GM19324 (cell line): ENCODE measurements around the gene GZMA.
"Not testable (repeated sequence)": the region's sequence is repeated elsewhere in the genome, so short reads cannot be mapped to it uniquely, and the experiment has no call there.

Experiments
- ATAC-seq: cut with Tn5 transposase; IDR thresholded peaks from one replicate; pipeline ENCODE4 v1.9.1; 2021; ENCODE audit warnings: mild to moderate bottlenecking, moderate library complexity; ENCODE audit not compliant: unreplicated experiment, low FRiP score

GZMA gene

DNA sequence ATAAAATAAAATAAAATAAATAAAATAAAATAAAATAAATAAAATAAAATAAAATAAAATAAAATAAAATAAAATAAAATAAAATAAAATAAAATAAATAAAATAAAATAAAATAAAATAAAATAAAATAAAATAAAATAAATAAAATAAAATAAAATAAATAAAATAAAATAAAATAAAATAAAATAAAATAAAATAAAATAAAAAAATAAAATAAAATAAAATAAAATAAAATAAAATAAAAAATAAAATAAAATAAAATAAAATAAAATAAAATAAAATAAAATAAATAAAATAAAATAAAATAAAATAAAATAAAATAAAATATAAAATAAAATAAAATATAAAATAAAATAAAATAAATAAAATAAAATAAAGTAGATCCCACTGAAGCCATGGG lies 3.5 kb downstream of the GZMA start:
- ATAC-seq, result not testable (repeated sequence)

DNA sequence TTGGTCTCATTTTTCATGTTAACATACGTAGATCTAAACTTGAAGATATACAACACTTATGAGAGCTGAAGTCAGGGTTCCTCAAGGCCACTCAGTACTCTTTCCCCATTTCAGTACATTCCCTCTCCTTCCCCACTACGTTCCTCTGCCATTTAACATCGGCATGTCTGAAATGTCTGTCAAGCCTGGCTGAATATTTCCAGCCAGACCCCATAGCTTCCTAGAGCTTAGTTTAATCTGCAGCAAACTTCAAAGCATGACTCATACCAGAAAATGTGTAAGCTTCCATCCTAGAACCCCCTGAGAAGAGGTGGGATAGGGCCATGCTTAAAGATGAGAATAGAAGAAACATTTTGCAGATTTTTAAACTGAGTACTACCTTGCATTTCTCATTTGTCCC lies 6.2 kb downstream of the GZMA start:
- ATAC-seq, result no peak

DNA sequence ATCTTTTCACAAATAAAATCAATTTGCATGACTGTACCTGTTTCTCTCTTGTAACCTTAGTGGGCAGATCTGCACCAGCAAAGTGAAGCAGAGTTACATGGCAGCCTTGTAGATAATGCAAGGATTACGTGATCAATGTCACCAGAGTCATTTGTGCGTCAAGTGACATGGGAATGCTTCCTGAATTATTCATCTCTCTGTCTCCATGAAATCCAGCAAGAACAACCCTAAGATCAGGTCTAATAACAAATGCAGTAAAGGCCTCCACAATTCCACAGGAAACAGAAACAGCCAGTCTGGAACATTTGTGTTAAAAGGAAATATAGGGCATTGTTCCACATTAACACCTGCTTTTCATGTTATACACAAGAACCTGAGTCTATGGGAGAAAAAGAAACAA lies 7.8 kb downstream of the GZMA start:
- ATAC-seq, result no peak

DNA sequence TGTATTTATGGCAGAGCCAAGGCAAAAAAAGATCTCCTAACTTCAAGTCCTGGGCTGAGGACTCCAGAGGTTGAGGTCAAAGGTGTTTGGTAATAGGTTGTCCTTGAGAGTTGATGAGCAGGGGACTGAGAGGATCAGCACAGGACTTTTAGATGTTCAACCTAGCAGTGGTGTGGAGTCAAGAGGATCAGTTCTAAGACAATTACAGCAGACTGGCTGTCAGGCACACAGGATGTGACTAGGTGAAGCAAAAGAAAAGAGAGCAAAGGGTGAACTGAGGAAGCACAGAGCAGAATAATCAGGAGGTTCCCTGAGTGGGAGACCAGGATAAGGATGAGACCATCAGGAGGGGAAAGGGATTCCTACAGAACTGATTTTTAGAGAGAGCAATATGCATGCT lies 10.9 kb downstream of the GZMA start:
- no peak for ATAC-seq

DNA sequence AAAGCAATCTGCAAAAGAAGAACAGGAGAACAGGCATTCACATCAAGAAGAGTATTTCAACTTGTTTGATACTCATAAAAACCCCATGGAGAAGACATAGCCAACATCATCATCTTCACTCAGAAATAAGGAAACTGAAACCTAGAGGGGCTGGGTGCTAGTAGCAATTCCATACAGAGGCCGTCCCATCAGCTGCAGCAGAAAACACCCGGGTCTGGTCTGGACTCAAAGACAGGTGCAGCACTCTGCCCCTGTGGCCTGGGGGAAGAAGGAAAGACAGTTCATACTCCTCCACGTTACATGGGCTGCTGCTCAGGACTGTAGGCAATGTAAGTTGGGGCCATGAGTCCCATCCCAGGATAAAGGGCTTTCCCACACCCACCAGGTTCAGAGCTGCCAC lies 11.6 kb downstream of the GZMA start:
- no peak for ATAC-seq

DNA sequence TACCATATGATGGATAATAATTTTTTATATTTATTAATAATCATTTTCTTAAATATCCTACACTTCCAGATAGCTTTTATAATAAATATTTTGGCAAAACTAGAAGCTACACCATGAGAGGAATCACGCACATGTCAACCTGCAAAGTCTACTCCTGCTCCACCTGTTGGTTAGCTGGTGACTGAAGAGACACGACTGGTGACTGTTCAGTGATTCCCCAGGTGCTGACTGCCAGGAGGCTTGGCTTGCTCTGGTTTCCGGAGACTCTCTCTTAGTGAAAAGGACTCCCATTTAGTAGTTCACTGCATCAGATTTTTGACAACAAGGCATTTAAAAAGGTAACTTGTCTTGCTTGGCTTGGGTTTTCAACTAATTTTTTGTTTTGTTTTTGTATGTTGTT lies 20.9 kb downstream of the GZMA start:
- ATAC-seq, result no peak

DNA sequence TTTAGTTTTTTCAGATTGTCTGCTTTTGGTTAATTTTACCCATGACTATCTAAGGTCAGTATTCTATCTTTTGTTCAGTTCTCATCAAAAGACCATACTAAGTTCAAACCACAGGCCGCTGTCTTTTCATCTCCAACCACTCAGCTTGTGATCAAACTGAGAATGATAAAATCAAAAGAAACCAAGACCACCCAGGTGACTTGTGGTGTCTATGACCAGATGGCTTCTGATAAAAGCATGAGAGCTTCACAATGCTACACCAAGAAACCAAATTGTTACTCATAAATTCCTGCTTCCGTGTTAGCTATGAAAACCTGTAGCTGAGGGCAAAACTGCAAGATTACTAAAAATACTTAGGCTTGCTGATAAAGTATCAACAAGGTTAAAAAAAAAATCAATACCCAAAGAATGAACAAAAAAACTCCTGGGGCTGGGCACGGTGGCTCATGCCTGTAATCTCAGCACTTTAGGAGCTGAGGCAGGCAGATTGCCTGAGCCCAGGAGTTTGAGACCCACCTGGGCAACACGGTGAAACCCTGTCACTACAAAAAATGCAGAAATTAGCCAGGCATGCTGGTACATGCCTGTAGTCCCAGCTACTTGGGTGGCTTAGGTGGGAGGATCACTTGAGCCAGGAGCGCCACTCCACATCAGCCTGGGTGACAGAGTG lies 31.7 kb downstream of the GZMA start:
- ATAC-seq, result no peak

DNA sequence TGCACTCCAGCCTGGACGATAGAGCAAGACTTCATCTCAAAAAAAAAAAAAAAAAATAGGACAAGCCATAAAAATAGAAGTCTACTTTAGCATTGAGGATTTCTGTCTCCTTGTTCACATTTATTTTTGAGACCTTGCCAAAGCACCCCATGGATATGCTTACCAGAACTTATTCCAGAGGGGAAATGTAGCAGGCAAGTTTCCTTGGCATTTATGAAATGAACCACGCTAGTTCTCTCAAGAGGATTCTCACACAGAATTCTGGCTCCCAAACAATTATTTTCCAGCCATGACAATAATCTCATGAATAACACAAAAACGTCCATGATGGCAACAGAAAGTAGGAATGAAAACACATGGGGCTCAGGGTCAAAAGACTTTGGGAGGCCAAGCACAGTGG lies 34.1 kb downstream of the GZMA start:
- ATAC-seq, result no peak

DNA sequence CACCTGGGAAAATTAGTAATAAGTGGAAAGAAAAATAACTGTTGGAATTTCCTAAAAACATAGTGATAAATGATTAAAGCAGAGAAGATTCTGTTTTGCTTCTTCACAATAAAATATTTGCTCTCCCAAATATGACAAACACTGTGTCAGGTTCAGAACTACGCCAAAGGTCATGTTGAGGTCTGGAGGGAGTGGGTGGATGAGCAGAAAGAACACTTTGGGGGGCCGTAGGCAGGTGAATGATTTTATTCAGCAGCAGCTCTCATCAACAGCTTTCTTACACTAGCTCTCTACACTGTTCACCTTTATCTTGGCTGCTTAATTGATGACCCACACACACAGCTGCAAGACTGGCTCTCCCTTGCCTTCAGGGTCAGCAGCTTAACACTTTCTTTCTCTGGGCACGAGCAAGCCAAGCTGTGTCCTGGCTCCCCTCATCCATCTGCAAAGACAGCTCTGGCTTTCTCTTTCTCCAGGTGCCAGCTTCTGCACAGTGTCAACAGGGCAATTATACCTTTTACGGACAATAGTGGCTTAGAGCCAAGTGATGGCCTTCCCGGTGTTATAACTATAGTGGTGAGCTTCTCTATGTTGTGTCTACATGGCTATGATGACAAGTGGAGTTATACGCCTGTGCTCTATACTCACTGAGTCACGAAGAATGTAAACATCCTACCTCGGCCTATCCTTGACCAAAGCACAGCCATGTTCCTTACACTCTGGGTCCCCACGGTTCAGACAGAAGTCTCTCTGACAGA lies 38.6 kb downstream of the GZMA start:
- ATAC-seq, result no peak

DNA sequence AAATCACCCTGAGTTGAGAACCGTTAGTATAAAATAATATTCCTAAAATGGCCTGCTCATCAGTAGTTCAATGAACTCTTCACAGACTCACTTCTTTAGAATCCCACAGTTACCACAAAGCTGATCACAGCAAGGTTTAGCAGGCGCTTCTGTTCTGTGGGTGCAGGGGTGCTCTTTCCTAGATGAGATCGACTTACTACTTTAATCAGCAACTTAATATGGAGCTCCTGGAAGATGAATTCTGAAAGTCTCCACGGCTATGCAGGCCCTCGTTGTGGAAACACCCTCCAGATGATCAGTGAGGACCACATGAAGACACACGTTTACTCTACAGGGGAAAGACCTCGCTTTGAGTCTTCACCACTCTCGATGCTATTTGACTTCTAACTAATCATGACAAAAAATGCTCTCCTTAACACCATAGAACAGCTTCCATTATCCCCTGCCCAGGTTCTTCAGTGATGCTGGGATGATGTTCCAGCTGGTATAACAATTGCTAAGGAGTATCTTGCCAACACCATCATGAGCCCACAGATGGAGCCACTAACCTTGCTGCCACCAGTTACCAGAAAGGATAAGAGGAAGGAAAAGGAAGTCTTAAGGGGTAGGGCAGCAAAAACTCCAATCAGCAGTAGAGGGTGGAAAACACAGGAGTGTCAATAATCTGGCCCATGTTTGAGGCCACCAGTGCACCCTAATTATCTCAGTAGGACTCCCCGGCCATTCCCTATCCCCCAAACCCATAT lies 39.7 kb downstream of the GZMA start:
- no peak for ATAC-seq

DNA sequence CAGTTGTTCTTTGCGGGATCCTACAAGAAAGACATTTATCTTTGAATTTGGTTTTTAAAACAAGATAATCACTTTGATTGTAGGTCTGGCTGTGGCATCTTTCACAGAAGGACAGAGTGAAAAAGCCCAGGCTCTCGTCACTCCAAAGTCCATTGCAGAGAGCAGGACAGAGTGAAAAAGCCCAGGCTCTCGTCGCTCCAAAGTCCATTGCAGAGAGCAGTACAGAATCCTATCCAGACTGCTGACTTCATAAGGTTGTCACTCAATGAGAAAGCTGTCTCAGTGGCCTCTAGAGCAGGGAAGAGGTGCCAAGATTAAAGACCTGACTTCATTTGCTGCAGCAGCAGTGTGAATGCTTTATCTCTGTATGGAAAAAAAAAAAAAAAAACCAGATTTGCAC lies 41.2 kb downstream of the GZMA start:
- no peak for ATAC-seq

DNA sequence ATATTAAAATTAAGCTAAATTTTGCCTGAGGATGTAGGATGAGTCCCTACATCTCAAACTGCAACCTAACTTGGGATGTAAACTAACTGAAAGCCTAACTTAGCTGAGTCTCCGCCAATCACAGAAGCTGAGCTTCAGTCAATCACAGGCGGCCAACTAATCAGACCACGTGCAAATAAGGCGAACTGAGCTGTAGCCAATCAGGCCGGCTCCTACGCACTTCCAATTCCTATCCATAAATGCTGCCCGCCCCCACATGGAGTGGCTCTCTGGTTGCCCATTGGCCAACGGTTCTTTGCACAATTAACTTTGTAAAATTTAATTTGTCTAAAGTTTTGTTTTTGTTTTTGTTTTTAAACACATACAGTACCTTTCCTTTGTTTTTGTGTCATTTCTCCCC lies 43.6 kb downstream of the GZMA start:
- no peak for ATAC-seq

DNA sequence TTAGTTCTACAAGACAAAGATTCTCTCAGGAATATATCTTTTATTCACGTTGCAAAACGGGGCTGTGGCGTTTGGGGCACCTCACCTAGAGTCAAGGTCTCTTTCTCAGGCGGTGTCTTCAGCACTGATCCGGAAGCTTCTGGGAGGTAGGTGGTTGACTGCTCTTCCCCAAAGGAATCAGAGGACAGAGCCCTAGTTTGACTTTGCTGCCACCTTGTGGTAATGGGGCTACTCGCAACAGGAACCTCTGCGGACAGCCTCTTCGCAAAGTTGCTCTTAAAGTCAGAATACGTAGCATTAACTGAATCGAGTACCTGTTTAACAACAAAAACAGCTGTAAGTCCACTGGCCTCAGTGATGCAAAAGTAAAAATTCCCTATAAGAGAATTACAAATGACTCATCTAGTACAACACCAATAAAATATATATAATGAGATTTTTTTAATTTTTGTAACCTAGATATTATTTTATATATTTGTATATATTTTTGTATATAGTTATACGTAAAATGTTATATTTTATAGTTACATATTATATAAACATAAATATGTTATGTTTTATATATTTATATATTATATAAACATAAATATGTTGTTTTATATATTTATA lies 44.2 kb downstream of the GZMA start:
- ATAC-seq, result peak; percentile 61

DNA sequence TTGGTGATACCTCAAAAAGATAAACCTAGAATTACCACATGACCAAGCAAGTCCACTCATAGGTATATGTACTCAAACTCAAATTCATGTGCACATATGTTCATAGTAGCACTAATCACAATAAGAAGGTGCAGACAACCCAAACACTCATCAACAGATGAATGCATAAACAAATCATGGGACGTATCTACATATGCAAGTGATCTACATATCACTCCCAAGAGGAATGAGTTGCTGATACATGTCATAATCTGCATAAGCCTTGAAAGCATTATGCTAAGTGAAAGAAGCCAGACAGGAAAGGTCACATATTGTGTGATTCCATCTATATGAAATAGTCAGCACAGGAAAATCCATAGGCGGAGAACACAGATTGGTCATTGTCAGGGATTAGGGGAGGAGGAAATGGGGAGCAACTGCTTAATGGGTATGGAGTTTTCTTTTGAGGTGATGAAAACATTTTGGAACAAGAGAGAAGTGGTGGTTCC lies 46.9 kb downstream of the GZMA start:
- ATAC-seq, result no peak

DNA sequence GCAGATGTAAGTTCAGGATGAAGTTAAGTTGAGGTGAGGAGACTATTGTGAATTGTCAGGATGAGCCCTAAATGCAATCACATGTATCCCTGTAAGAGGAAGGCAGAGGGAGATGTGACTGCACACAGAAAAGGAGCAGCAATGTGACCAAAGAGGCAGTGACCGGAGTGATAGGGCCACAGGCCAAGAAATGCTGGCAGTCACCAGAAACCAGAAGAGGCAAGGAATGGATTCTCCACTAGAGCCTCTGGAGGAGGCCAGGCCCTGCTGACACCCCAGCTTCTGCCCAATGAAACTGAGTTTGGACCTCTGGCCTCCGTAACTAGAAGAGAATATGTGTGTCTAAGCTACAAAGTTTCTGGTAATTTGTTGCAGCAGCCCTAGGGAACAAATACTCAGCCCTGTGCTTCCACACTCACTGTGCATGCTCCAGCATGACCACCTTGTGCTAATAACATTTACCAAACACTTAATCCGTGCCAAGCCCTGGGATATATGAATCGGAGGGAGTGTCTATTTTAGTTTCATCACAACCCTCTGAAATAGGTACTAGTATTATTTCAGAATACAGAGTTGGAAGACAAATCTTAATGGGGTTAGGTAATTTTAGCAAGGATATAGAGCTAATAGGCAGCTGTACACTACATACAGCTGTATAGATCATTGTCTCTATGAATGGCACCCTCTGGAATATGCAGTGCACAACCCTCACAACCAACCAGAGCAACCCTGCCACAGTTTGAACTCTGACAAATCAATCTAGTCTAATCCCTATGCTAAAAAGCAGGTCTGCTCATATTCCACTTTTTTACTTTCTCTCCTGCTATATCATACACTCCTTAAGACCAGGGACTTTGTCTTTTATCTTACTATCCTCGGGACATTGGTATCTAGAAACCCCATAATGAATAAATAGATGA lies 49.7 kb downstream of the GZMA start:
- no peak for ATAC-seq

DNA sequence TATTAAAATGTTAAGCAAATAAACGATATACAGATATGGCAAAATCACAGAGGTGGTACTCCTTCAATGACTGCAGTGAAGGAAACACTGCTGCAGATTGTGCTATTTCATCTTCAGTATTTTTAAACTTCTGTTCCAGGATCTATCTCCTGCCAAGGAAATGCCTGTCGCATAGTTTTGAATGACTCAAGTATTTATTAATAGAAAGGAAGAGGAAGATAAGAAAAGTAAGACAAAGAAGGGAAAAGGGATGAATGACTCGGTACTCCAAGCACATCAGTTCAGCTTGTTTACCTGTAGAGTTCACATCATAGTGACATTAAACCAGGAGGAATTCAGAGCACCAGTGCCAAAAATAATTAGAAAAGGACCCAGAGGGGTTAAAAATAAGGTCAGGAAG lies 52.4 kb downstream of the GZMA start:
- ATAC-seq, result no peak
